Thyroid gland (tissue), 4 donors: ENCODE measurements around the gene GCNT3. TPM values are rescaled to one million over a fixed set of nuclear protein-coding genes. Genes with fewer than 3 reads are reported as not detected.

Source experiments
- DNase-seq, 2 donors: peaks; one replicate each; pipeline ENCODE4 v3.0.0-alpha.2; 2019
- H3K27ac ChIP-seq, 3 donors: fragments of 200-600 bp; sonication (generic); 1 replicate in 2 of 3; 2 replicates in 1 of 3; pipeline ENCODE4 v1.5.1; 2016 to 2019; ENCODE audit warnings: mild to moderate bottlenecking in 1 of 3, moderate library complexity in 1 of 3
- H3K27me3 ChIP-seq: fragments of 200-600 bp; sonication (generic); one replicate; pipeline ENCODE4 v1.5.1; 2019
- H3K36me3 ChIP-seq, 2 donors: fragments of 200-600 bp; sonication (generic); one replicate each; pipeline ENCODE4 v1.5.1; 2016 to 2019
- H3K4me1 ChIP-seq, 2 donors: fragments of 200-600 bp; sonication (generic); one replicate each; pipeline ENCODE4 v1.5.1; 2017 to 2019
- H3K4me3 ChIP-seq, 3 donors: fragments of 200-600 bp; sonication (generic); replicated peaks in 1 of 3; 1 replicate in 2 of 3; 2 replicates in 1 of 3; pipeline ENCODE4 v1.5.1; 2016; ENCODE audit warnings: mild to moderate bottlenecking in 1 of 3
- H3K9me3 ChIP-seq: fragments of 200-600 bp; sonication (generic); one replicate; pipeline ENCODE4 v1.5.1; 2017
- POLR2A ChIP-seq, 2 donors: fragments of 450-650 bp; IDR thresholded peaks; one replicate each; pipeline ENCODE4 v1.6.1; 2017; ENCODE audit warnings: antibody characterized with exemption in 2 of 2, mild to moderate bottlenecking in 2 of 2, moderate library complexity in 1 of 2
- WGBS, 2 donors: methylation state at CpG; one replicate each; pipeline ENCODE4 v1.1.5; 2017; 5-methylcytosine and 5-hydroxymethylcytosine counted together
- intact Hi-C: fragments of 100-400 bp; cut with DNase I; formaldehyde crosslinking; loops from one replicate; pipeline ENCODE4 v1.15.1; 2023
- total RNA-seq, 4 donors: library from RNA; depleted of rRNA; stranded (reverse); fragments of >200 nt; gene quantifications; one replicate each; pipeline ENCODE4 v1.2.3, GENCODE V29; 2016
- TF ChIP-seq, protein P1 (sequence below), 6 experiments: fragments of 200-600 bp in 3 of 6; fragments of 450-650 bp in 3 of 6; sonication (generic) in 3 of 6; IDR thresholded peaks; one replicate each; pipeline ENCODE4 v1.5.1; 2016 to 2019; ENCODE audit warnings: antibody characterized with exemption in 6 of 6, mild to moderate bottlenecking in 2 of 6, inconsistent platforms in 1 of 6, moderate library complexity in 1 of 6

GCNT3 gene
- total RNA-seq, 4 donors from 2014 or later: 0.13 to 2.2 (median 2.1) TPM; not detected in 1

DNA sequence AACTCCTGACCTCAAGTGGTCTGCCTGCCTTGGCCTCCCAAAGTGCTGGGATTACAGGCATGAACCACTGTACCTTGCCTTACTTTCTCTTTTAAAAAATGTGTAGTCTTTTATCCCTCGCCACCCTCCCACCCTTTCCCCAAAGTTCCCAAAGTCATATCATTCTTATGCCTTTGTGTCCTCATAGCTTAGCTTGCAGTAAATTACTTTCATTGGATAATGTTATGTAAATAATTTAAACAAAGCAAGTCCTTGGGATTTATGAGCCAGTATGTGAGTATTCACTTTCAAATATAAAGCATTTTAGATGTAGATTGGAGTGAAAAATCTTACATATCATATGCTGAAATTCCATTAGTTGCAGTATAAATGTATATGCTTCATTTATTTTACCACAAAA, 34.7 kb downstream of the GCNT3 start:
- 96 to 97% methylated on average over 1 of the region's 1 CpG for WGBS, 2 donors
- no peak for TF ChIP-seq POLR2A (IDR thresholded peaks at IDR 0.05)
- TF ChIP-seq, protein P1, sequence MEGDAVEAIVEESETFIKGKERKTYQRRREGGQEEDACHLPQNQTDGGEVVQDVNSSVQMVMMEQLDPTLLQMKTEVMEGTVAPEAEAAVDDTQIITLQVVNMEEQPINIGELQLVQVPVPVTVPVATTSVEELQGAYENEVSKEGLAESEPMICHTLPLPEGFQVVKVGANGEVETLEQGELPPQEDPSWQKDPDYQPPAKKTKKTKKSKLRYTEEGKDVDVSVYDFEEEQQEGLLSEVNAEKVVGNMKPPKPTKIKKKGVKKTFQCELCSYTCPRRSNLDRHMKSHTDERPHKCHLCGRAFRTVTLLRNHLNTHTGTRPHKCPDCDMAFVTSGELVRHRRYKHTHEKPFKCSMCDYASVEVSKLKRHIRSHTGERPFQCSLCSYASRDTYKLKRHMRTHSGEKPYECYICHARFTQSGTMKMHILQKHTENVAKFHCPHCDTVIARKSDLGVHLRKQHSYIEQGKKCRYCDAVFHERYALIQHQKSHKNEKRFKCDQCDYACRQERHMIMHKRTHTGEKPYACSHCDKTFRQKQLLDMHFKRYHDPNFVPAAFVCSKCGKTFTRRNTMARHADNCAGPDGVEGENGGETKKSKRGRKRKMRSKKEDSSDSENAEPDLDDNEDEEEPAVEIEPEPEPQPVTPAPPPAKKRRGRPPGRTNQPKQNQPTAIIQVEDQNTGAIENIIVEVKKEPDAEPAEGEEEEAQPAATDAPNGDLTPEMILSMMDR (IDR thresholded peaks at IDR 0.05): no peak
- intact Hi-C loops: no loop called here
- H3K27ac ChIP-seq: no peak overlapping the region
- no peak for DNase-seq
- peaks cover 1 to 17% of the 10 kb centered on the region in 2 donors for H3K36me3 ChIP-seq
- no peaks in the 10 kb centered on the region for H3K27me3 ChIP-seq
- H3K9me3 ChIP-seq: no peaks in the 10 kb centered on the region
- no peak overlapping the region for H3K4me3 ChIP-seq
- H3K4me1 ChIP-seq: no peaks in the 10 kb centered on the region

DNA sequence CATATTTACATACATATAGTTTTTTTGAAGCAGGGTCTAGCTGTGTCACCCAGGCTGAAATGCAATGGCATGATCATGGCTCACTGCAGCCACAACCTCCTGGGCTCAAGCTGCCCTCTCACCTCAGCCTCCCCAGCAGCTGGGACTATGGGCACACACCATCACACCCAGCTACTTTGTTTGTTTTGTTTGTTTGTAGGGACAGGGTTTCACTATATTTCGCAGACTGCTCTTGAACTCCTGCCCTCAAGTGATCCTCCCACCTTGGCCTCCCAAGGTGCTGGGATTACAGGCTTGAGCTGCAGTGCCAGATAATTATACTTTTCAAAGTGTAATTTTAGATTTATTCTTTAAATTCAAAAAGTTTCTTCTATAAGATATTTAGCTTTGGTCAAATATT, 35.5 kb downstream of the GCNT3 start:
- DNase-seq: no peak
- Histone ChIP-seq H3K27ac (no peak overlapping the region), H3K9me3 (no peaks in the 10 kb centered on the region), H3K27me3 (no peaks in the 10 kb centered on the region), H3K36me3 (peaks cover 10 to 22% of the 10 kb centered on the region in 2 donors), H3K4me3 (no peak overlapping the region), H3K4me1 (no peaks in the 10 kb centered on the region)
- intact Hi-C loops: no loop called here
- WGBS, 2 donors: 92 to 100% methylated on average over 1 of the region's 1 CpG
- TF ChIP-seq, protein P1 (IDR thresholded peaks at IDR 0.05): no peak
- no peak for TF ChIP-seq POLR2A (IDR thresholded peaks at IDR 0.05)

DNA sequence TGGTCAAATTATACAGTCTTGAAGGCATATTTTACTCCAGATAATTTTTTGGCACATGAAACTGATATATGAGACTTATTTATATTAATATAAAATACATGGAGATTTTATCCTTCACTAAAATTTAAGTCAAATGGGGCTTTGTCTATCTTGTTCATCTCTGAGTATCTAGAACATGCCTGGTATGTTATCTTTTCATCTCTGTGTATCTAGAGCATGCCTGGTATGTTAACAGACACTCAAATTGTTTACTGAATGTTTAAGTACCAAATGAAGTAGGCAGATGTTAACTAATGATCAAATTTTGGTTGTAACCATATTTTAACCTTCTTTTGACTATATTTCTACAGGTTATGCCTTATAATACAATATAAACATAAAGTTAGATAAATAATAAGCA, 38.0 kb downstream of the GCNT3 start:
- Histone ChIP-seq H3K4me1 (no peaks in the 10 kb centered on the region), H3K9me3 (no peaks in the 10 kb centered on the region), H3K27ac (no peak overlapping the region), H3K4me3 (no peak overlapping the region), H3K36me3 (peaks cover 14 to 22% of the 10 kb centered on the region in 2 donors), H3K27me3 (no peaks in the 10 kb centered on the region)
- intact Hi-C loops: no loop called here
- no peak for DNase-seq
- TF ChIP-seq POLR2A (IDR thresholded peaks at IDR 0.05): no peak
- TF ChIP-seq, protein P1 (IDR thresholded peaks at IDR 0.05): no peak

DNA sequence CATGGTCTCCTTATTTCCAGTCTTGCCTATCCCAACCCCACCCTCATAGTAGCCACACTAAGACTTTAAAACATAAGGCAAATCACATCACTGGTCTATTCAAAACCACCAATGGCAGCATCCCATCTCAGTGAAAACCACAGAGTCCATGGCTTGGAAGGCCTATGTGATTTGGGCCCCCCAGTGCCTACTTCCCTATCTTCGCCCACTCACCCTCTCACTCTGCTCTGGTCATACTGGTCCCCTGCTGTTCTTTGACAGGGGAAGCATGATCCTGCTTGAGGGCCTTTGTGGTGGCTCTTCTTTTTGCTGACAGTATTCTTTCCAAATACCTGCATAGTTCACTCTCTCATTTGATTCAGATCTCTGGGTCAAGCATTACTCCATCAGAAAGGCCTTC, 42.5 kb downstream of the GCNT3 start:
- intact Hi-C loops: no loop called here
- H3K36me3 ChIP-seq: peaks cover 5 to 14% of the 10 kb centered on the region in 2 donors

DNA sequence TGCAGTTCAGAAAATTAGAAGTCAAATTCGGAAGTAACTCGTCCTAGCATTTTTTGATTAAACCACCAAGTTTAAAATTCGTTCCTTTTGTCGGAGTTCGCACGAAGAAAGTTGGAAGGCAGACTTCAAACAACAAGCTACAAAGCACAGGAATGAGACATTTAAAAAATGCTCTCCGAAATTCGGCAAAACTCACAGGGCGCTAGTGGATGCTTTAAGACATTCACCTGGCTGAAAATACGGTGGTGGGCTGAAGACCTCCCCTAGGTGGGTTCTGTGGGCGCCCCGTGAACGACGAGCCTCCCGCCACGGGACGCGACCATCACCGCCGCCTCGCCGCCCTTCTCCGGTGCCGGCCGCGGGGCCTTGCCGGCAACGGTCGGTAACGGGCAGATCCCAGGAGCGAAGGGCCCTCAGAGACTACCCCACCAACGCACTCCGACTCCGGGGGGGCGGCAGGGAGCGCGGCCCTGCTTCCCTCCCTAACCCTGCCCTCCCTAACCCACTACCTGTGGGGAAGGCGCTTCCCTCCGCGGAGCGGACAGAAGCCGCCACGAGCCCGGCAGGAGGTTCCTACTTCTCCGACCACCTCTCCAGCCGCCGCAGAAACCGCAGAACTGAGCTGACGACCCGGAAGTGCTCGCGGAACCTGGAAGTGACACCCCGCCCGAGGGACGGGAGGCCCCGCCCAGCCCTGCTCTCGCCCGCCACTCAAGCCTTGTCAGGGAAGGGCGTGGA, 45.5 kb downstream of the GCNT3 start, which contains the start of gene GTF2A2:
Gene GTF2A2 (minus strand): TSS at position 619 of the 738 bp plus-strand sequence. CDS start 5,238 bp downstream, outside the sequence.
- intact Hi-C loops: no loop called here
- H3K4me1 ChIP-seq: peaks cover 16% of the 10 kb centered on the region in 2 donors
- peaks cover 0 to 5% of the 10 kb centered on the region in 2 donors for H3K36me3 ChIP-seq
- H3K27me3 ChIP-seq: no peaks in the 10 kb centered on the region
- peak within 1 kb of the TSS; percentile 28 to 77 (median 69) for H3K27ac ChIP-seq
- H3K4me3 ChIP-seq: peak within 1 kb of the TSS; percentile 73 to 93 (median 92)
- 1% methylated on average over 21 to 25 of the region's 59 CpGs for WGBS, 2 donors
- no peaks in the 10 kb centered on the region for H3K9me3 ChIP-seq
- peak; percentile 96 to 97 for DNase-seq
- TF ChIP-seq POLR2A (IDR thresholded peaks at IDR 0.05): peak in 1 of 2 donors; percentile 81
- TF ChIP-seq, protein P1 (IDR thresholded peaks at IDR 0.05): no peak

More for the DNA sequence above, 42.5 kb downstream of the GCNT3 start:
- TF ChIP-seq, protein P1 (IDR thresholded peaks at IDR 0.05): no peak
- TF ChIP-seq POLR2A (IDR thresholded peaks at IDR 0.05): no peak
- 100% methylated on average over 1 of the region's 1 CpG for WGBS, 2 donors
- H3K27ac ChIP-seq: no peak overlapping the region
- DNase-seq: no peak
- H3K4me3 ChIP-seq: no peak overlapping the region
- H3K4me1 ChIP-seq: peaks cover 16% of the 10 kb centered on the region in 2 donors
- no peaks in the 10 kb centered on the region for H3K27me3 ChIP-seq
- H3K9me3 ChIP-seq: no peaks in the 10 kb centered on the region
